IPS-18c (cell line): Measurements from ENCODE around the gene NOTUM.
"Not testable (repeated sequence)": the region's sequence is repeated elsewhere in the genome, so short reads cannot be mapped to it uniquely, and the experiment has no call there.

Experiments used
- H3K4me3 ChIP-seq: 2 replicates; pipeline ENCODE4 v1.7.0; 2013; ENCODE audit warnings: low read depth, mild to moderate bottlenecking, low read length, moderate library complexity; ENCODE audit not compliant: insufficient read depth
- H3K9me3 ChIP-seq: one replicate; pipeline ENCODE4 v1.6.1; 2013; ENCODE audit warnings: mild to moderate bottlenecking, low read length, moderate library complexity; ENCODE audit not compliant: control insufficient read depth, insufficient read depth

Gene NOTUM

DNA sequence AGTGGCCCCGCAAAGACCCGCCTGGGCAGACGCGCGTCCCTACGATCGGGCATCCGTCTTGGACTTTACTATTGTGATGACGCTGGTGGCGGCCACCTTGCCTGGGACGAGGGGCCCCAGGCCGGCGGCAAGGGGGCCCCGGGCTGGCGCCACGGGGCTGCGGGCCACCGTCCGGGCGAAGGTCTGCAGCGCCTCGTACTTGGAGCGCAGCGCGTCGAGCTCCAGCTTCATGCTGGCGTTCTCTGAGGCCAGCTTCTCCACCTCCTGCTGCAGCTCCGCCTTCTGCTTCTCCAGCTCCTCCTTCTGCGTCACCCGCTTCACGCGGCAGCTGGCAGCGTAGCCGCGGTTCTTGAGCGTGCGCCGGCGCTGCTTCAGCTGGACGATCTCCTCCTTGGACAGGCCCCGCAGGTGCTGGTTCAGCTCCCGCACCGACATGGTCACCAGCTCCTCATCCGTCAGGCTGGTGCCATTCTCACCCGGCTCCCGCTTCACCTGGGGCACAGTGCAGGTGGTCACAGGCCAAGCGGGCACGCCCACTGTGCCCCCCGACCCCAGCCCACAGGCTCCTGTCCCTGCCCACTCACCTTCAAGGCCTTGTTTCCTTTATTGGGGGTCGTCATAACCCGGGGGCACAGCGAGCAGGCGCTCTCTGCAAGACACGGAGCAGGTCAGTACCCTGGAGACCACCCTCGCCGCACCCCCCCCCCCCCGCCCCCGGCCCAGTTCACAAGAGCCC is 38.3 kb downstream of the NOTUM start:
- Histone ChIP-seq H3K4me3 (no peak overlapping the region), H3K9me3 (no peaks in the 10 kb centered on the region)

DNA sequence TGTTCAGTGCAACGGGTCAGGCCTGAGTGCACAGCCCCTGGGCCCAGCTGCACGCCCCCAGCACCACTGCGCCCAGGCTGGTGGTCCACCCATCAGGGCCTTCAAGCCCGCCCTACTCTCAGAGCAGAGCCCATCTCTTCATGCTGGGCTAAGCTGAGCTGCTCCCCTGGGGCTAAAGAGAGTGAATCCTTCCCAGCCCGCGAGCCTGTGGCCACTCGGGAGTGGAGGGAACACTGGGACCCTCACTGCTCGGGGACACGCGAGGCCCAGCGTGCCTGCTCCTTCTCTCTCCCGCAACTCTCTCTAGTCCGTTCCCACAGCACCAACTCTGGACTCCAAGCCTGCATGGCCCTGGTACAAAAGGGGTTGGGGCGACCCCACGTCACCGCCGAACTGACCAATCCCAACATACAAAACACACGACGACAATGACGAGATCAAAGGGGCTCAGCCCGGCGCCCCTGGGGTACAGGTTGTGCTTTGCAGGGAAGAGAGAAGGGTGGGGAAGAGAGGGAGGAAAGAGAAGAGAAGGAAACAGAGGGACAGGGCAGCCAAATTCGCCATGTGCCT is 38.9 kb downstream of the NOTUM start:
- H3K4me3 ChIP-seq, result no peak overlapping the region
- no peaks in the 10 kb centered on the region for H3K9me3 ChIP-seq

DNA sequence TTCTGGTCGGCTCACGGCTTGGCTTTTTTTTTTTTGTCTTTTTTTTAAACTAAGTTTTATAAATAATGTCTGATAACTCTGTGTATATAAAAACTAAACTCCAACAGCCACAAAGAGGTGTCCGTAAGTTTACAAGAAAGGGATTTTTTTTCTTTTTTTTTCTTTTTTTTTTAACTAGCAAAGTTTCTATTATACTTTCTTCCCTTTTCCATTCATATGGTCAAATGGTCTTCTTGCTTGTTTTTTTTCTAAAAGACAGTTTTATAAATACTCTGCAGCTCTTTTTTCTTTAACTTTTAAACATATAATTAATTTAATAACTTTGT is 39.5 kb downstream of the NOTUM start:
- Histone ChIP-seq H3K4me3 (no peak overlapping the region), H3K9me3 (no peaks in the 10 kb centered on the region)

DNA sequence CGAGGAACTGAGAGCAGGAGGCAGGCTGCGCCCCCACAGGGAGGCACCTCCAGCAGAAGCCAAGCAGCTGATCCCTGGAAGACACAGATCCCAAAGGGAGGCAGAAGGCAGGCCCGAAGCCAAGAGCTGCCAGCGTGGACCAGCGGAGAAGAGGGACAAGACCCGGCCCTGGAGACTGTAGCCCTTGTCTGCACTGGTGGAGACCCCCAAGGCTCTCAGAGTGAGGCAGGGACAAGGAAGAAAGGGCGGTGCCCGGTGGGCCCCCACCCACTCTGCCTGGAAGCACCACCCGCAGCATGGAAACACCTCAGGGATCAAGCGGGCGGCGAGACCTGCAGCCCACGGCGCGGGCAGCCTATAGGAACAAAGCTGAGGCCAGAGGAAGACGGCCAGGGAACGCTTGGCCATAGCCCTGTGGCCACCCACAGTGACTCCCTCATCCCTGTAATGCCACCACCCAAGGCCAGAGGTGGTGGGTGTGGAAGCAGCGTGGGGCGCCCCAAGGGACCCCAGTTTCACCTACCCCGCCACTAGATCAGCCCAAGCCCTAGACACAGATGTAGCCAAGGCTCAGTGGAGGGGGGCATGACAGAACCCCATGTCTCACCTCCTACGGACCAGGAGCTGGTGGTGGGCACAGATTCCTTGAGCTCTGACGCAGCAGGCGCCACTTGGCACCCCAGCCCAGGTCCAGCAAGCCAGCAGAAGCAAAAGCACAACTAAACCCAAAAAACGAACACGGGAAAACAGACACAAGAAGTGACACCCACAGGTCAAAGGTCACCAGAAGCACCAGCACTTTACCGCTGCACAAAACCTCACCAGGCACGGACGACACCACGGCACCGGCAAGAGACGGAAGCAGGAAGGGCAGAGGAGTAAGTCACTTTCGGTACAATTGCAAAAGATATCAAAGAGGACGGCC is 40.1 kb downstream of the NOTUM start:
- H3K9me3 ChIP-seq, result no peaks in the 10 kb centered on the region
- H3K4me3 ChIP-seq, result no peak overlapping the region

DNA sequence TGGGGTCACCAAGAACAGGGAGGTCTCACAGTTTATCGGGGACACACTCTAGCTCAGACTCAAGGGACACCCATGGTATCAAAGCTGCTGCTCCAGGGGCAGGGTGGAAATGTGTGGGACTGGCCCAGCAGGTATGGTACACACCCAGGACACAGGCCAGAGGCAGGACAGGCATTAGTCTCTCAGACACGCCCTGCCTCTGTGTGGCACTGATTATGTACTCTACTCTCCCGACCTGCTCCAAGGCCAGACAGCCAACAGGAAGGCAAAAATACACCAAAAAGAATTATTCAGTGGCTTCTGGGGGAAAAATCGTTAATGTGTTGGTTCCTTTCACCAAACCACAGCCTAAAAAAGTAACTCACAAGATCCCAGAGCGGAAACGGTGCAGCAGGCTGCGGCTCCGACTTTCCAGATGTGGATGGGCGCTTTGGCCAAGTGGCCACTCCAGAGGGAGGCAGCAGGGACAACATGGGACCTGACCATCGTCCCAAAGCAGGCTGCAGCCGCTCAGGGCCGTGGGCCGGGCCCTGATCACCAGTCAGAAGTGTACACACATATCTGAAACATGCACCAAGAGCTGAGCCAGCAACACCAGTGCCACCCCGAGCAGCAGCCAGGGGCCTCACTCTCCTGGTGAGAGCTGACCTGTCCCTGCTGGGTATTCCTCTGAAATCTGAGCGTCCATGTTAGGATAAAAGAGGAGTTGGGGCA is 42.0 kb downstream of the NOTUM start:
- Histone ChIP-seq H3K4me3 (no peak overlapping the region), H3K9me3 (no peaks in the 10 kb centered on the region)

DNA sequence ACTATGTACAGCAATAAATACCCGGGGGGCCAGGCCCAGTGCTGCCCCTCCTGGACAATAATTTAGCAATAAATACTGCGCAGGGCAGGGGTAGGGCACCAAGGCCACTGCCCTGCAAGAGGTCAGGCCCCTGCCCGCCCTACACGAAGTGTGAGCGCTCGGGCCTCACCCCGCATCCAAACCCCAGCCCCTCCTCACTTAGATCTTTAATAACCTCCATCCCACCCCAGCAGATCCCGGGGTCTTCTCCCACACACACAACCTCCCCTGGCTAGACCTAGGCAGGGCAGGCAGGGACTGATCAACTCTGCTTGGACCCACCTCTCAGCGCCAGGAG is 42.7 kb downstream of the NOTUM start:
- not testable (repeated sequence) for H3K9me3 ChIP-seq
- H3K4me3 ChIP-seq, result peak overlapping the region; percentile 82

DNA sequence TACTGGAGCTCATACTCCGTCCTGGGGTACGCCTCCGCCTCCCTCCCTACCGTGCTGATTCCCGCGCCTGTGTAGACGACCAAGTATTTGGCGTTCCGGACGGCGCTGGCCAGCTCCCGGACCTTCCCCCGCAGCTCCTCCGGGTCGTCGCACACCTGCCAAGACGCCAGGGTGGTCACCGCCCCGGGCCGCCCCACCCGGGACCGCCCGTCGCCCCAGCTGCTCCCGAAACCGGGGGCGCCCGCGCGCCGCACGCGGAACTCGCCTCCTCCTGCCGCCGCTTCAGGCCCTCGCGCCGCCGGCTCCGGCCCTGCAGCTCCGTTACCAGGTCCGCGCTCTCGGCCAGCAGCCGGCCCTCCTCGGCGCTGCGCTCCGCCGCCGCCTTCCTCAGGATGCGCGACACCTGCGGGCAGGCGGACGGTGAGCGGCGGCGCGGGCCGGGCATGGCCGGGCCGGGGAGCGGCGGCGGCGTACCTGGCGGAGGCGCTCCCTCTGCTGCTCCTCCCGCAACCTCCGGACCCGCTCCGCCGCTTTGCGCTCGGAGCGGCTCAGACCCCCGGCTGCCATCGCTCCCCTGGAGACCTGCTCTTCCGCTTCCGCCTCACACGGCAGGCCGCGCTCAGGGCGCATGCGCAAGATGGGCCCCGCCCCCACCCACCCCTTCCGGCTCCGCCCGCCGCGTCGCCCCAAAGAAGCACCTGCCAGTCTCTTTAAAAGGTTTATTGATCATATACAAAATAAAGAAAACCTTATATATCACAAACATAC is 43.2 kb downstream of the NOTUM start, which contains the start of gene SIRT7:
Gene SIRT7 (minus strand): TSS at position 612 of the 768 bp plus-strand sequence. CDS start 45 bp downstream, at position 567.
- Histone ChIP-seq H3K9me3 (no peaks in the 10 kb centered on the region), H3K4me3 (peak within 1 kb of the TSS; percentile 82)

DNA sequence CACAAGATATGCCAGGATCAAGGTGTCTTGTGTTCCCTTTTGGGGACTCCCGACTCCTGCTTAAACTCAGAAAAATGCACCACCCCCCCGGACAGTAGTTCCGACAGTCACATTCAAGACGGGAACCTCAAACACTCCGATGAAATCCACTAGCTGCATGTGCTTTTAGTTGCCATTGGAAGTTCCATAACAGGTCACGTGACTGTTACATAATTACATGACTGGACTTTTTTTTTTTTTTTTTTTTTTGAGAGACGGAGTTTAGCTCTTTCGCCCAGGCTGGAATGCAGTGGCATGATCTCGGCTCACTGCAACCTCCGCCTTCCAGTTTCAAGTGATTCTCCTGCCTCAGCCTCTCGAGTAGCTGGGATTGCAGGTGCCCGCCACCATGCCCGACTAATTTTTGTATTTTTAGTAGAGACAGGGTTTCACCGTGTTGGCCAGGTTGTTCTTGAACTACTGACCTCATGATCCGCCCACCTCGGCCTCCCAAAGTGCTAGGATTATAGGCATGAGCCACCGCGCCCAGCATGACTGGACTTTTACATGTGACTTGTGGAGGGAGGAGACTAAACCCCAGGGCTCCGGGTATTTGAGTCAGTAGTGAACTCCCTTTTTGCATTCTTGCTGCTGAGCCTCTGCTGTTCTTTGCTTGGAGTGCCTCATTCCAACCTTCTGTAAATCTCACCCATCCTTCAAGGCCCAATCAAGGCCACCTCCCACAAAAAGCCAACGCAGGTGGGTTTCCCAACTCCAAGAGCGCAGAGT is 44.6 kb downstream of the NOTUM start:
- Histone ChIP-seq H3K4me3 (no peak overlapping the region; the same call in 1 of the 2 replicates), H3K9me3 (no peaks in the 10 kb centered on the region)

DNA sequence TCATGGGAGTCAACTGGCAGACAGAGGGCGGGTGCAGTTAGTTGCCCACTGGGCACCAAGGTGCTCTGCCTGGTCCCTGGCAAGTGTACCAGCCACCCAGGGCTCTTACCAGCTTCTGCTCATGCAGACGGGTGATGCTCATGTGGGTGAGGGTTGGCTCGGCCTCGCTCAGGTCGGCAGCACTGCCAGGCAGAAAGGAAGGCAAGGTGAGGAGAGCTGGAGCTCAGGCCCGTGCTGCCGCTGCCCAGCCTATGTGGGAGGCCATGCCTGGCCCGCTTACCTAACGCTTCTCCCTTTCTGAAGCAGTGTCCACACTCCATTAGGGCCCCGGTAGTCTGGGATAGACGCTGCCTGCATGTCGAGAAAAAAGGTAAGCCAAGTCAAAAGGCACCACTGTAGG is 45.7 kb downstream of the NOTUM start:
- Histone ChIP-seq H3K4me3 (no peak overlapping the region), H3K9me3 (peaks cover 2% of the 10 kb centered on the region)

DNA sequence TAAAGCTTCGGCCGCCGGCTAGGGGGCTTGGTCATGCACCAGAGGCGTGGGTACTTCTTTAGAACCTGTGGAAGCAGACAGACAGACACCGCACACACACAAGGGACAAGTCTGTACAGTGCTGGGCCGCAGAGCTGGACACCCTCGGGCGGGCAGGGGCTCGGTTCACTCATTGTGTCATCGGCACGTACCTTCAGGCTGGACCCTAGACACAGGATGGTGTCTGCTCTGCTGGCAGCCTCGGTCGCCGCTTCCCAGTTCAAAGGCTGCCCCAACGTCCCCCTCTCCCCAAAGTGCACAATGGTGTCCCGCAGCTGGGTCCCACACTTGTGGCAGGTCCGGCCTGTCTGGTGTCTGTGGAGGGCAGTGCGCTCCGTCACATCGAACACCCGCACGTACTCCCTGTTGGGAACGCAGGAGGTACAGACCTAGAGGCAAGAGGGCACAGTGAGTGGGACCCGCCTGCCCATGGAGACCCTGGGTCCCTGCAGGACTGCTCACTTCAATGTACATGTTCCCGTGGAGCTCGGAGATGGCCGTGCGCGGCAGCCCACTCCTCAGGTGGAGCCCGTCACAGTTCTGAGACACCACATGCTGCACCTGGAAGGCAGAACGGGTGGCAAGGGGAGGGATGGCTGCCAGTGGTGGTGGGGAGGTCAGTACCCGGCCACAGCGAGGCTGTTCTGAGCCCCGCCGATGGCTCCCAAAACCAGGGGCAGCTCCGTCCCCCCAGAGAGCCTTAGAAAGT is 46.7 kb downstream of the NOTUM start:
- peaks cover 2% of the 10 kb centered on the region for H3K9me3 ChIP-seq

DNA sequence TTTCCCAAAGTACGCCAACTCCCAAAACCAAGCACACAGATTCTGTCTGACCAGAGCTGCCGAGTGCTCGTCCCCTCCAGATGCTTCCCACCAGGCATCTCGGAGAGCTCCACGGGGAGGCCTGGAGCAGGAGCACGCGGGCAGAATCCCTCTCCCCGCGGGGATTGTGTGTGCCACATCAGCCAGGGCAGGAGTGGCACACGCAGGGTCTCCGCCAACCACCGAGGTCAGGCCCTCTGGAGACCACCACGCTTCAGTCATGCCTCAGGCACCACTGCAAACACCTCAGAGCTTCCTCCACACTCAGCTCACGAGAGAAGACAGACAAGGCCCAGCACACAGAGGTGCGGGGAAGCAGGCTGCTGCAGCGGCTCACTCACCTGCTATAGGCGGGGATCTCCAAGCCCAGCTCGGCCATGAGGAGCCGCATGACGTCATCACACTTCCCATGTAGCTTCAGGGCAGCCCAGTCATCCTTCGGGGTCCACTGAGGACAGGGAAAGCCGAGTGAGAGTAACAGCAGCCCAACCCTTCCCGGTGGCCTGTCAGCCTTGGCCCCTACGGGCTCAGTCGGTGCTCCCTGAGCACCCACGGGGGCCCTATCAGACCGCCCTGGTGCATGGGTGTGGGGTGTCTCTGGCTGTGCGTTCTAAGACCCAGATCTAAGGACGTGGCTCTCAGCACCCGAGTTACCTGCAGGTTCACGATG is 47.4 kb downstream of the NOTUM start:
- Histone ChIP-seq H3K4me3 (no peak overlapping the region), H3K9me3 (peaks cover 2% of the 10 kb centered on the region)

More for the DNA sequence above, 46.7 kb downstream of the NOTUM start:
- no peak overlapping the region for H3K4me3 ChIP-seq

DNA sequence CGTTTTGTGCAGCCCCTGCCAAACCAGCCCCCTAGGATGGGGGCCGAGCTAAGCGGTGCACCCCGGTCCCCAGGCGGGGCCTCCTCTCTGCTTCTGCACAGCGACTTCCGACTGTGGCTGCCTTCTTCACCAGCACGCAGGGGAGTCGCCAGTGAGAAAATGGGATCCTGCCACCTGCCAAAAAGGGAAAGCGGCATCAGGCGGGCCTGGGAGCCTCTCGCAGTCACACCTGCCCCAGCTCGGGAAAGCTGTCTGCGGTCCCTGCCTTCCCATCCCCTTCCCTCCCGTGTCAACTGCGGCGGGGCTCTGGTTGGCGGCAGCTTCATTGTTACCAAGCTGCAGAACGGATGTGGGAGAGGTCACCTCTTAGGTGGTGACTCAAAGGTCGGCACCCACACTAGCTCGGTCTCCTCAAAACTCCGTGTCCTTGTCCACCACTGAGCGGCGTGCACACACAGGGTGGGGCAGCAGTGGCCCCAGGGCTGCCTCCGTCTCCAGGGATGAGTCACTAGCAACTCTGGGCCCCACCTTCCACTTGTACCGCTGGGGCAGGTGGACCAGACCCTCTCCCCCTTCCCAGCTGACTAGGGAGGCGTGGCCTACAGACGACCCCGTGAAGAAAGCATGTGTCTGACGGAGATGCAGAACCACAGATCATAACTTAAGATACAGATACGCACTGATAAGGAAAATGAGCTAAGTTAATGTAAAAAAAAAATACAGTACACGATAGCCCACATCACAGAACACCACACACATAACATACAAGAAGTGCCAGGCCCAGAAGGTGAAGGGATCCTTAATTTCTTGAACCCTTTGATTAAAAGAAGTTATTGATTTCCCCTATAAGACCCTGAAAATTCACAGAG is 48.3 kb downstream of the NOTUM start:
- Histone ChIP-seq H3K4me3 (no peak overlapping the region), H3K9me3 (peaks cover 2% of the 10 kb centered on the region)

DNA sequence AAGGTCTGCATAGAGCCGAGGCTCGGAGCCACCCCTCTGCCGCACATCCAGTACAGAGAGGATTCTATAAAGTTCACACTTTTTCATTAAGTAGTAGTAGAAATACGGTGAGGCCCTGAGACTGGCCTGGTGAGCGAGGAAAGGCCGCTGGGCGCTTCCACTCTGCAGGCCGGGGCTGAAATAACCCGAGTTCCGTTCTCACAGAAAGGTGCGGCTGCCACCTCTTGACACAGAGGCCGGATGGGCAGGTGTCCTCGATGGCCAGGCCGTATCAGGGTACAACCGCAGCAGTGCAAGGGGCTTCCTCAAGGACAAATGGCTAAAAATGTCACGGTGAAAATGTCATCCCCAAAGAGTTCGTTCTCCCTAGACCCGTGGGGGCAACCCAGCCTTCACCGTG is 49.0 kb downstream of the NOTUM start:
- peak overlapping the region; percentile 38; the same call in 1 of the 2 replicates for H3K4me3 ChIP-seq
- H3K9me3 ChIP-seq, result peaks cover 2% of the 10 kb centered on the region

DNA sequence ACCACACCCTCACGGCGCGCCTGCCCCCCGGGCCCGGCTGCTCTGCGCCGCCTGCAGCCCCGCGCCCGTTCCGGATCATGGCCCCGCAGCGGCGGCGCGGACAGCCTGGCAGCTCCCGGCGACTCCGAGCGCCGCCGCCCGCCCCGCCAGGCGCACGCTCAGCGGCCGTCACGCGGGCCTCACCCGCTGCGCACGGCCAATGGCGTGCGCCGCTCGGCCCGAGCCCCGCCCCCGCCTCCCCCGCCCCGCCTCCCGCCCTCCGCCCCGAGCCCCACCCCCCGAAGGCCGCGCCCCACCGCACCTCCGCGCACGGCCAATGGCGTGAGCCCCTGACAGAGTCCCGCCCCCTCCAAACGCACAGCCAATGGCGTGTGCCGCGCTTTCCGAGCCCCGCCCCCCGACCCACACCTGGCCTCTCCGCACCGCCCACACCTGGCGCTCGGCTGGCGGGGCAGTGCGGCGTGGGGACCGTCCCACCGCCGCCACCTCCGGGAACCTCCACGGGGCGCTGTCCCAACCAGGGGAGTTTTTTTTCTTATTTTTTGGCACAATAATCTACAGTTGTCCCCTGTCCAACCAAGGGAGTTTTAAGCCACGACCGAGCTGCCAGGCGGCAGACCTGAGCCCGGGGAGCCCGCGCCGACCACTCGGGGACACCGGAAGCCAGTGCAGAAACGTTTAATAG is 49.6 kb downstream of the NOTUM start, which contains the start of gene PCYT2:
Gene PCYT2 (minus strand): TSS at position 123 of the 685 bp plus-strand sequence. CDS start 44 bp downstream, at position 79.
- Histone ChIP-seq H3K4me3 (peak within 1 kb of the TSS; percentile 81), H3K9me3 (peaks cover 2% of the 10 kb centered on the region)
